Aorta (tissue), 4 donors: ENCODE measurements around the gene CLSTN3. TPM values are rescaled to one million over a fixed set of nuclear protein-coding genes. Genes with fewer than 3 reads are reported as not detected.

ENCODE experiments used
- polyA plus RNA-seq, 2 donors: library from polyadenylated mRNA; stranded (reverse); fragments of 200-250 nt; gene quantifications; one replicate each; pipeline ENCODE4 v1.2.3, GENCODE V29; 2013
- total RNA-seq, 2 donors: library from RNA; stranded (reverse); fragmentation: NEBNext Ultra II Directional; extraction: Animal tissue kit (Norgen Biotek cat#: 25700); gene quantifications; one replicate each; pipeline ENCODE4 v1.2.1, GENCODE V29; 2021
- donor health status: healthy with polysubstance abuse.
- donor health status: Bipolar disorder and iron deficiency.
- donor health status: DM: no; HTN: no; CAD: no.
- donor health status: DM: yes; HTN: yes; CAD: no.

The CLSTN3 gene
- total and polyA plus RNA-seq, 4 donors: 12.4 to 77.2 (median 24.8) TPM

Other genes with a start within 250 kb of the CLSTN3 start
- gene LRRC23, start 225.5 kb upstream of the CLSTN3 start, total RNA-seq: 10 to 100 TPM in 1 of 2 donors, 1 to 10 TPM in 1; 5.3 to 11.2 TPM
- 10 to 100 TPM; 16.8 to 20.8 TPM for gene LRRC23, start 225.5 kb upstream of the CLSTN3 start, polyA plus RNA-seq
- gene ENO2, start 215.8 kb upstream of the CLSTN3 start, total RNA-seq: 10 to 100 TPM; 59.0 to 79.5 TPM
- 100 to 1,000 TPM in 1 of 2 donors, 10 to 100 TPM in 1; 14.7 to 116 TPM for gene ENO2, start 215.8 kb upstream of the CLSTN3 start, polyA plus RNA-seq
- 100 to 1,000 TPM; 138 to 146 TPM for gene ATN1, start 202.4 kb upstream of the CLSTN3 start, total RNA-seq
- 100 to 1,000 TPM in 1 of 2 donors, 10 to 100 TPM in 1; 22.7 to 149 TPM for gene ATN1, start 202.4 kb upstream of the CLSTN3 start, polyA plus RNA-seq
- not detected for gene RNU7-1, start 186.6 kb upstream of the CLSTN3 start, total RNA-seq
- gene RNU7-1, start 186.6 kb upstream of the CLSTN3 start, polyA plus RNA-seq: not detected
- 100 to 1,000 TPM; 197 to 233 TPM for gene C12orf57, start 186.3 kb upstream of the CLSTN3 start, total RNA-seq
- 1,000 to 10,000 TPM in 1 of 2 donors, 100 to 1,000 TPM in 1; 849 to 1,017 TPM for gene C12orf57, start 186.3 kb upstream of the CLSTN3 start, polyA plus RNA-seq
- gene PTPN6, start 179.0 kb upstream of the CLSTN3 start, total RNA-seq: 10 to 100 TPM; 29.8 to 42.3 TPM
- gene PTPN6, start 179.0 kb upstream of the CLSTN3 start, polyA plus RNA-seq: 10 to 100 TPM; 10.1 to 25.7 TPM
- gene PHB2, start 159.7 kb upstream of the CLSTN3 start, total RNA-seq: 100 to 1,000 TPM in 1 of 2 donors, 10 to 100 TPM in 1; 97.9 to 117 TPM
- gene PHB2, start 159.7 kb upstream of the CLSTN3 start, polyA plus RNA-seq: 100 to 1,000 TPM; 105 to 139 TPM
- gene EMG1, start 159.5 kb upstream of the CLSTN3 start, total RNA-seq: 10 to 100 TPM; 30.2 to 31.6 TPM
- 10 to 100 TPM; 15.4 to 24.4 TPM for gene EMG1, start 159.5 kb upstream of the CLSTN3 start, polyA plus RNA-seq
- gene LPCAT3, start 111.9 kb upstream of the CLSTN3 start, total RNA-seq: 10 to 100 TPM; 28.8 to 33.2 TPM
- gene LPCAT3, start 111.9 kb upstream of the CLSTN3 start, polyA plus RNA-seq: 10 to 100 TPM; 10.1 to 27.3 TPM
- 1,000 to 10,000 TPM in 1 of 2 donors, 100 to 1,000 TPM in 1; 490 to 1,087 TPM for gene C1S, start 69.7 kb upstream of the CLSTN3 start, total RNA-seq
- 100 to 1,000 TPM; 141 to 687 TPM for gene C1S, start 69.7 kb upstream of the CLSTN3 start, polyA plus RNA-seq
- 1,000 to 10,000 TPM in 1 of 2 donors, 100 to 1,000 TPM in 1; 769 to 1,570 TPM for gene C1R, start 37.9 kb upstream of the CLSTN3 start, total RNA-seq
- gene C1R, start 37.9 kb upstream of the CLSTN3 start, polyA plus RNA-seq: 1,000 to 10,000 TPM in 1 of 2 donors, 100 to 1,000 TPM in 1; 148 to 1,159 TPM
- gene C1RL, start 21.2 kb upstream of the CLSTN3 start, total RNA-seq: 100 to 1,000 TPM in 1 of 2 donors, 10 to 100 TPM in 1; 82.0 to 139 TPM
- gene C1RL, start 21.2 kb upstream of the CLSTN3 start, polyA plus RNA-seq: 10 to 100 TPM; 14.5 to 85.1 TPM
- gene RBP5, start 1.5 kb upstream of the CLSTN3 start, total RNA-seq: 10 to 100 TPM in 1 of 2 donors, 1 to 10 TPM in 1; 6.3 to 13.4 TPM
- gene RBP5, start 1.5 kb upstream of the CLSTN3 start, polyA plus RNA-seq: 1 to 10 TPM in 1 of 2 donors, not detected in 1; 1.1 TPM
- 10 to 100 TPM; 37.9 to 45.6 TPM for gene PEX5, start 59.3 kb downstream of the CLSTN3 start, total RNA-seq
- gene PEX5, start 59.3 kb downstream of the CLSTN3 start, polyA plus RNA-seq: 10 to 100 TPM; 25.5 to 29.7 TPM
- not detected for gene ACSM4, start 173.7 kb downstream of the CLSTN3 start, total RNA-seq
- not detected for gene ACSM4, start 173.7 kb downstream of the CLSTN3 start, polyA plus RNA-seq